HL-60 (cell line): ENCODE measurements around the gene CAPN9.

Experiments
- CTCF ChIP-seq: IDR thresholded peaks from one replicate; pipeline ENCODE4 v1.5.1; 2011; ENCODE audit warnings: low read length, control low read depth, inconsistent platforms; ENCODE audit not compliant: insufficient read depth
- POLR2AphosphoS5 ChIP-seq: IDR thresholded peaks from 2 replicates; pipeline ENCODE4 v1.6.1; 2012; ENCODE audit warnings: low read depth
- REST ChIP-seq: IDR thresholded peaks from 2 replicates; pipeline ENCODE4 v1.6.1; 2012; ENCODE audit warnings: low read depth; ENCODE audit not compliant: insufficient replicate concordance

GRCh38 chr1:230743899-230744298 is 3.3 kb upstream of the CAPN9 start:
- TF ChIP-seq CTCF = no peak
- no peak for TF ChIP-seq REST
- TF ChIP-seq POLR2AphosphoS5 = no peak
